HCT116 (cell line): Measurements from ENCODE around the gene CDH2.

Source experiments
- CEBPB ChIP-seq: IDR thresholded peaks from 2 replicates; pipeline ENCODE4 v1.6.1; 2012; ENCODE audit warnings: low read depth
- EGR1 ChIP-seq: IDR thresholded peaks from 2 replicates; pipeline ENCODE4 v1.6.1; 2012; ENCODE audit warnings: low read depth
- EZH2 ChIP-seq: fragments of 200-600 bp; sonication (generic); IDR thresholded peaks from 2 replicates; pipeline ENCODE4 v1.6.1; 2017; ENCODE audit warnings: antibody characterized with exemption, mixed run types
- EZH2phosphoT487 ChIP-seq: fragments of 200-600 bp; IDR thresholded peaks from 2 replicates; pipeline ENCODE4 v1.6.1; 2018; ENCODE audit warnings: antibody characterized with exemption, borderline replicate concordance
- POLR2A ChIP-seq: IDR thresholded peaks from 2 replicates; pipeline ENCODE4 v1.7.0; 2011; ENCODE audit warnings: borderline replicate concordance; ENCODE audit not compliant: insufficient read depth, insufficient read length; ENCODE audit errors: extremely low read depth
- POLR2AphosphoS5 ChIP-seq: IDR thresholded peaks from 2 replicates; pipeline ENCODE4 v1.6.1; 2011; ENCODE audit warnings: mild to moderate bottlenecking, low read depth, low read length, moderate library complexity
- RAD21 ChIP-seq: IDR thresholded peaks from 2 replicates; pipeline ENCODE4 v1.6.1; 2012; ENCODE audit warnings: low read depth, mild to moderate bottlenecking
- SIN3A ChIP-seq: IDR thresholded peaks from 2 replicates; pipeline ENCODE4 v1.6.1; 2012; ENCODE audit warnings: low read depth
- SRF ChIP-seq: IDR thresholded peaks from 2 replicates; pipeline ENCODE4 v1.6.1; 2012; ENCODE audit warnings: low read depth
- YY1 ChIP-seq: IDR thresholded peaks from 2 replicates; pipeline ENCODE4 v1.6.1; 2011; ENCODE audit warnings: low read length, low read depth, moderate library complexity, mild to moderate bottlenecking; ENCODE audit not compliant: insufficient replicate concordance; ENCODE audit errors: extremely low read depth
- ZFX ChIP-seq: fragments of 450-650 bp; IDR thresholded peaks from 2 replicates; pipeline ENCODE4 v1.6.1; 2017
- TF ChIP-seq, protein P1 (sequence below), 3 experiments: fragments of 200-600 bp in 1 of 3; sonication (generic) in 1 of 3; IDR thresholded peaks in 2 of 3; conservative IDR thresholded peaks in 1 of 3; 2 replicates each; pipeline ENCODE4 v1.5.1; 2012 to 2017; ENCODE audit warnings: low read depth in 2 of 3, low read length in 2 of 3, antibody characterized with exemption in 1 of 3, borderline replicate concordance in 1 of 3, control low read depth in 1 of 3, mild to moderate bottlenecking in 1 of 3, mixed read lengths in 1 of 3, mixed run types in 1 of 3, moderate library complexity in 1 of 3; ENCODE audit not compliant: insufficient read depth in 1 of 3
- TF ChIP-seq, protein P2 (sequence below): IDR thresholded peaks from 2 replicates; pipeline ENCODE4 v1.6.1; 2012; ENCODE audit warnings: low read depth
- TF ChIP-seq, protein P3 (sequence below): IDR thresholded peaks from 2 replicates; pipeline ENCODE4 v1.6.1; 2011; ENCODE audit warnings: mild to moderate bottlenecking, low read length, moderate library complexity; ENCODE audit not compliant: insufficient replicate concordance; ENCODE audit errors: extremely low read depth

DNA sequence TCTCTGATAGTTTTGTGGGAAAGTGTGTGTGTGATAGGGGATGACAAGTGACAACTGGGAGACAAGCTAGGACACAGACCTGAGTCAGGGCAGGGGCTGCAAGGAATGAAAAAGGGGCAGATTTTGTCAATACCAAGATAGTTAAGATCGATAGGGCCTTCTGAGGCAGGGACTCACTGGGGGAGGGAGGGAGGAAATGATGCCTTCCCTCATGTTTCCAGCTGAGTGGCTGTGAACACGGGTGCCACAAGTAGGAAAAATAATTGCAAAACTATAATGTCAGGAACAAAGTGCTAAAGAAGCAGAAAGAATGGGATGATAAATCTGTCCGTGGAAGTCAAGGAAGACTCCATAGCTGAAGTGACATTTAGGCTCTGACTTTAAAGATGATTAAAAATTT, 24.2 kb downstream of the CDH2 start:
- TF ChIP-seq, protein P1, sequence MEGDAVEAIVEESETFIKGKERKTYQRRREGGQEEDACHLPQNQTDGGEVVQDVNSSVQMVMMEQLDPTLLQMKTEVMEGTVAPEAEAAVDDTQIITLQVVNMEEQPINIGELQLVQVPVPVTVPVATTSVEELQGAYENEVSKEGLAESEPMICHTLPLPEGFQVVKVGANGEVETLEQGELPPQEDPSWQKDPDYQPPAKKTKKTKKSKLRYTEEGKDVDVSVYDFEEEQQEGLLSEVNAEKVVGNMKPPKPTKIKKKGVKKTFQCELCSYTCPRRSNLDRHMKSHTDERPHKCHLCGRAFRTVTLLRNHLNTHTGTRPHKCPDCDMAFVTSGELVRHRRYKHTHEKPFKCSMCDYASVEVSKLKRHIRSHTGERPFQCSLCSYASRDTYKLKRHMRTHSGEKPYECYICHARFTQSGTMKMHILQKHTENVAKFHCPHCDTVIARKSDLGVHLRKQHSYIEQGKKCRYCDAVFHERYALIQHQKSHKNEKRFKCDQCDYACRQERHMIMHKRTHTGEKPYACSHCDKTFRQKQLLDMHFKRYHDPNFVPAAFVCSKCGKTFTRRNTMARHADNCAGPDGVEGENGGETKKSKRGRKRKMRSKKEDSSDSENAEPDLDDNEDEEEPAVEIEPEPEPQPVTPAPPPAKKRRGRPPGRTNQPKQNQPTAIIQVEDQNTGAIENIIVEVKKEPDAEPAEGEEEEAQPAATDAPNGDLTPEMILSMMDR (IDR thresholded peaks at IDR 0.05 in 2 of 3, conservative IDR thresholded peaks at IDR 0.05 in 1 of 3; ENCODE audit: borderline replicate concordance in 1 of 3, insufficient read depth in 1 of 3, low read depth in 2 of 3, low read length in 2 of 3): no peak
- TF ChIP-seq, protein P2, sequence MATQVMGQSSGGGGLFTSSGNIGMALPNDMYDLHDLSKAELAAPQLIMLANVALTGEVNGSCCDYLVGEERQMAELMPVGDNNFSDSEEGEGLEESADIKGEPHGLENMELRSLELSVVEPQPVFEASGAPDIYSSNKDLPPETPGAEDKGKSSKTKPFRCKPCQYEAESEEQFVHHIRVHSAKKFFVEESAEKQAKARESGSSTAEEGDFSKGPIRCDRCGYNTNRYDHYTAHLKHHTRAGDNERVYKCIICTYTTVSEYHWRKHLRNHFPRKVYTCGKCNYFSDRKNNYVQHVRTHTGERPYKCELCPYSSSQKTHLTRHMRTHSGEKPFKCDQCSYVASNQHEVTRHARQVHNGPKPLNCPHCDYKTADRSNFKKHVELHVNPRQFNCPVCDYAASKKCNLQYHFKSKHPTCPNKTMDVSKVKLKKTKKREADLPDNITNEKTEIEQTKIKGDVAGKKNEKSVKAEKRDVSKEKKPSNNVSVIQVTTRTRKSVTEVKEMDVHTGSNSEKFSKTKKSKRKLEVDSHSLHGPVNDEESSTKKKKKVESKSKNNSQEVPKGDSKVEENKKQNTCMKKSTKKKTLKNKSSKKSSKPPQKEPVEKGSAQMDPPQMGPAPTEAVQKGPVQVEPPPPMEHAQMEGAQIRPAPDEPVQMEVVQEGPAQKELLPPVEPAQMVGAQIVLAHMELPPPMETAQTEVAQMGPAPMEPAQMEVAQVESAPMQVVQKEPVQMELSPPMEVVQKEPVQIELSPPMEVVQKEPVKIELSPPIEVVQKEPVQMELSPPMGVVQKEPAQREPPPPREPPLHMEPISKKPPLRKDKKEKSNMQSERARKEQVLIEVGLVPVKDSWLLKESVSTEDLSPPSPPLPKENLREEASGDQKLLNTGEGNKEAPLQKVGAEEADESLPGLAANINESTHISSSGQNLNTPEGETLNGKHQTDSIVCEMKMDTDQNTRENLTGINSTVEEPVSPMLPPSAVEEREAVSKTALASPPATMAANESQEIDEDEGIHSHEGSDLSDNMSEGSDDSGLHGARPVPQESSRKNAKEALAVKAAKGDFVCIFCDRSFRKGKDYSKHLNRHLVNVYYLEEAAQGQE: no peak
- TF ChIP-seq ZFX (no peak), POLR2AphosphoS5 (no peak), SIN3A (no peak), RAD21 (no peak), EZH2 (no peak), CEBPB (no peak), POLR2A (no peak), EZH2phosphoT487 (no peak), SRF (no peak), EGR1 (no peak), YY1 (no peak)
- TF ChIP-seq, protein P3, sequence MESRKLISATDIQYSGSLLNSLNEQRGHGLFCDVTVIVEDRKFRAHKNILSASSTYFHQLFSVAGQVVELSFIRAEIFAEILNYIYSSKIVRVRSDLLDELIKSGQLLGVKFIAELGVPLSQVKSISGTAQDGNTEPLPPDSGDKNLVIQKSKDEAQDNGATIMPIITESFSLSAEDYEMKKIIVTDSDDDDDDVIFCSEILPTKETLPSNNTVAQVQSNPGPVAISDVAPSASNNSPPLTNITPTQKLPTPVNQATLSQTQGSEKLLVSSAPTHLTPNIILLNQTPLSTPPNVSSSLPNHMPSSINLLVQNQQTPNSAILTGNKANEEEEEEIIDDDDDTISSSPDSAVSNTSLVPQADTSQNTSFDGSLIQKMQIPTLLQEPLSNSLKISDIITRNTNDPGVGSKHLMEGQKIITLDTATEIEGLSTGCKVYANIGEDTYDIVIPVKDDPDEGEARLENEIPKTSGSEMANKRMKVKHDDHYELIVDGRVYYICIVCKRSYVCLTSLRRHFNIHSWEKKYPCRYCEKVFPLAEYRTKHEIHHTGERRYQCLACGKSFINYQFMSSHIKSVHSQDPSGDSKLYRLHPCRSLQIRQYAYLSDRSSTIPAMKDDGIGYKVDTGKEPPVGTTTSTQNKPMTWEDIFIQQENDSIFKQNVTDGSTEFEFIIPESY: no peak
